Neural progenitor cell (in vitro differentiated cells): ENCODE results near the gene ADCY3.

Experiments
- CTCF ChIP-seq: fragments of 200-600 bp; sonication (generic); IDR thresholded peaks from 2 replicates; pipeline ENCODE4 v1.5.1; 2017; ENCODE audit warnings: antibody characterized with exemption, mild to moderate bottlenecking
- EZH2 ChIP-seq: fragments of 200-600 bp; sonication (generic); IDR thresholded peaks from 2 replicates; pipeline ENCODE4 v1.6.1; 2017; ENCODE audit warnings: antibody characterized with exemption, mild to moderate bottlenecking, moderate library complexity
- EZH2phosphoT487 ChIP-seq: fragments of 200-600 bp; sonication (generic); IDR thresholded peaks from 2 replicates; pipeline ENCODE4 v1.6.1; 2017; ENCODE audit warnings: antibody characterized with exemption

- TF ChIP-seq CTCF (no peak), EZH2 (no peak), EZH2phosphoT487 (no peak)
Measured at GRCh38 chr2:24874035-24874434, 46.0 kb downstream of the ADCY3 start.
